CD14-positive monocyte (primary cell): ENCODE data around the gene OARD1. TPM values are rescaled to one million over a fixed set of nuclear protein-coding genes. Genes with fewer than 3 reads are reported as not detected.

Experiments
- DNase-seq, 3 donors: peaks; one replicate each; pipeline ENCODE4 v3.0.0-alpha.2; 2011 to 2022
- H2AFZ ChIP-seq: 2 replicates; pipeline ENCODE4 v1.6.0; 2012; ENCODE audit warnings: mild to moderate bottlenecking, low read depth, low read length, inconsistent platforms; ENCODE audit not compliant: insufficient read depth, poor library complexity, severe bottlenecking
- H3K27ac ChIP-seq, 2 donors: 1 replicate in 1 of 2; 2 replicates in 1 of 2; pipeline ENCODE4 v1.5.1; 2012 to 2013; ENCODE audit warnings: low read length in 2 of 2, control low read depth in 1 of 2, inconsistent platforms in 1 of 2, low read depth in 1 of 2, mild to moderate bottlenecking in 1 of 2
- H3K27me3 ChIP-seq, 2 donors: one replicate each; pipeline versions ENCODE4 v1.6.0 to v1.6.1; 2011 to 2013; ENCODE audit warnings: low read length in 2 of 2; ENCODE audit not compliant: control insufficient read depth in 2 of 2, insufficient read depth in 2 of 2
- H3K36me3 ChIP-seq, 2 donors: replicated peaks in 1 of 2; 1 replicate in 1 of 2; 2 replicates in 1 of 2; pipeline versions ENCODE4 v1.5.1 to v1.6.1; 2012 to 2013; ENCODE audit warnings: low read length in 2 of 2, control low read depth in 1 of 2, inconsistent platforms in 1 of 2, mild to moderate bottlenecking in 1 of 2; ENCODE audit not compliant: insufficient read depth in 2 of 2, control insufficient read depth in 1 of 2
- H3K4me1 ChIP-seq, 2 donors: 1 replicate in 1 of 2; 2 replicates in 1 of 2; pipeline versions ENCODE4 v1.5.1 to v1.6.1; 2012 to 2013; ENCODE audit warnings: low read length in 2 of 2, control low read depth in 1 of 2, inconsistent platforms in 1 of 2, mild to moderate bottlenecking in 1 of 2, moderate library complexity in 1 of 2; ENCODE audit not compliant: insufficient read depth in 2 of 2, control insufficient read depth in 1 of 2
- H3K4me2 ChIP-seq: replicated peaks from 2 replicates; pipeline ENCODE3; 2012; ENCODE audit warnings: low read length, moderate library complexity, mild to moderate bottlenecking; ENCODE audit not compliant: poor library complexity, severe bottlenecking; ENCODE audit errors: extremely low read depth
- H3K4me3 ChIP-seq, 3 experiments: fragments of 200-600 bp in 1 of 3; sonication (generic) in 1 of 3; replicated peaks in 1 of 3; 1 replicate in 2 of 3; 2 replicates in 1 of 3; pipeline ENCODE4 v1.5.1; 2011 to 2013; ENCODE audit warnings: low read length in 3 of 3, mild to moderate bottlenecking in 3 of 3, control low read depth in 2 of 3, low read depth in 2 of 3, inconsistent platforms in 1 of 3, moderate library complexity in 1 of 3
- H3K79me2 ChIP-seq: 2 replicates; pipeline ENCODE4 v1.6.0; 2012; ENCODE audit warnings: mild to moderate bottlenecking, control low read depth, inconsistent platforms, low read length, moderate library complexity; ENCODE audit not compliant: insufficient read depth
- H3K9ac ChIP-seq: 2 replicates; pipeline ENCODE4 v1.6.0; 2017; ENCODE audit warnings: low read length, mild to moderate bottlenecking; ENCODE audit not compliant: insufficient read depth, poor library complexity, severe bottlenecking
- H3K9me3 ChIP-seq, 2 donors: replicated peaks in 1 of 2; 1 replicate in 1 of 2; 2 replicates in 1 of 2; pipeline versions ENCODE4 v1.5.1 to v1.6.1; 2012 to 2013; ENCODE audit warnings: low read length in 2 of 2, control low read depth in 1 of 2; ENCODE audit not compliant: control insufficient read depth in 1 of 2, insufficient read depth in 1 of 2
- H4K20me1 ChIP-seq: 2 replicates; pipeline ENCODE4 v1.6.0; 2012; ENCODE audit warnings: mild to moderate bottlenecking, low read length, control low read depth, moderate library complexity; ENCODE audit not compliant: insufficient read depth
- H3K27ac Mint-ChIP-seq, 7 donors: one replicate each; pipeline ENCODE4 v1.8.0; 2020; ENCODE audit warnings: mild to moderate bottlenecking in 7 of 7, mixed read lengths in 7 of 7, moderate library complexity in 6 of 7, inconsistent platforms in 2 of 7
- H3K27me3 Mint-ChIP-seq, 3 donors: one replicate each; pipeline ENCODE4 v1.8.0; 2021 to 2022; ENCODE audit warnings: low read depth in 3 of 3, mild to moderate bottlenecking in 3 of 3, mixed read lengths in 3 of 3, moderate library complexity in 3 of 3, inconsistent platforms in 1 of 3
- H3K36me3 Mint-ChIP-seq, 2 donors: one replicate each; pipeline ENCODE4 v1.8.0; 2020; ENCODE audit warnings: mixed read lengths in 2 of 2, inconsistent platforms in 1 of 2, mild to moderate bottlenecking in 1 of 2
- H3K4me1 Mint-ChIP-seq: one replicate; pipeline ENCODE4 v1.8.0; 2020; ENCODE audit warnings: mild to moderate bottlenecking, mixed read lengths
- H3K4me3 Mint-ChIP-seq, 2 donors: one replicate each; pipeline ENCODE4 v1.8.0; 2020; ENCODE audit warnings: mild to moderate bottlenecking in 2 of 2, mixed read lengths in 2 of 2, moderate library complexity in 1 of 2
- H3K9me3 Mint-ChIP-seq, 7 donors: one replicate each; pipeline ENCODE4 v1.8.0; 2020 to 2022; ENCODE audit warnings: mixed read lengths in 7 of 7, mild to moderate bottlenecking in 6 of 7, moderate library complexity in 6 of 7, inconsistent platforms in 2 of 7
- WGBS: methylation state at CpG from one replicate; pipeline ENCODE4 v1.1.5; 2013; ENCODE audit warnings: missing lambda C conversion rate; ENCODE audit not compliant: insufficient coverage; 5-methylcytosine and 5-hydroxymethylcytosine counted together
- intact Hi-C, 2 donors: fragments of 100-400 bp; cut with micrococcal nuclease; formaldehyde crosslinking; loops; one replicate each; pipeline versions ENCODE4 v1.15.0 to v1.15.1; 2023
- polyA plus RNA-seq, 3 donors: library from polyadenylated mRNA; depleted of rRNA in 1 of 3; unstranded in 2 of 3; stranded (reverse) in 1 of 3; fragments of 300-500 nt in 2 of 3; fragments of >200 nt in 1 of 3; fragmentation: Illumina TruSeq in 2 of 3; gene quantifications; 1 replicate in 2 of 3; 2 replicates in 1 of 3; pipeline ENCODE4 v1.2.3, GENCODE V29; 2012 to 2021
- TF ChIP-seq, protein P1 (sequence below): fragments of 200-600 bp; IDR thresholded peaks from one replicate; pipeline ENCODE4 v1.8.0; 2022; ENCODE audit warnings: antibody characterized with exemption, mild to moderate bottlenecking

The OARD1 gene
- polyA plus RNA-seq, 3 donors = 6.5 to 23.6 (median 16.8) TPM

DNA sequence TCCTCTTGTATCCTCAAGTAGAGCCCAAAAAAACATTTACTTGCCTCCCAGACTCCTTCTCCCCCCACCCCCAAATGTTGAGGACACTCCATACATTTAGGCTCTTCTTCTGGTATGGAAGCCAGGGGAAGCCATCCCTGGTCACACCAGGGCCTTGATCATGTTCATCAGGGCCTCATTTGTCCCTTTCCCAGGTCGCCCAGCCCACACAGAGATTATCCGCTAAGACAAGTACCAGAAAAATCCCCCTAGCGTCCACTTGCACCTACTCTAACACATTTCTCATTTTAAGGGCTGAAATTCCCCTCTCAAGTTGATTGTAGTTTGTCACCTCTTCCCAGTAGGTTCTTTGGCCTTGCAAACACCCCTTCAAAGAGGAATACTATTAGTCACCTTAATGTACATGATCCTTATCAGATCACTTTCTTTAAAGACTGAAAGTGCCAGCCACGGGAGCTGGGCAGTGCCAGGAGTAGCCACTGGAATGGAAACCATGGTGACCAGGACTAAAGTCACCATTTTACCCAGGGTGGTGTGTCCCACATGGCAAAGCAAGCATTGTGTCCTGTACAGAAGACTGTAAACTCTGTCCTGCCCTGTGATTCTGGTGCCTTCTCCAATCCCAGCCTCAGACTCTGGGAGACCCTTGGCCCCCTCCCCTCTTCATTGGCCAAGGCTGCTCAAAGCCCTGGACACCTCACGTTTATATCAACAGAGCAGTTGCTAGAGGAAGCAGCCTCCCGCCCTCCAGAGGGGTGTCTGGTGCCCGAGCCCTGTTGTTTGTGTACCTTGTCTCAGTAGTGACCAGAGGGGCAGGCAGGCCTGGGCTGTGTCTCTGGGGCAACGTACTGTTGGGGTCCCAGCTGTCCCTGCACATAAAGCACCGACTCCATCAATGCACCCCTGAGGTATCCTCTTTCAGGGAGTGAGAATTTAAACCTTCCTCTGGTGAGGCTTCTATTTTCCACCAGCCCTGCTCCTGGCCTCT is 24.1 kb downstream of the OARD1 start:
- peaks cover 16% of the 10 kb centered on the region for H3K4me1 Mint-ChIP-seq
- H3K4me3 Mint-ChIP-seq = no peak overlapping the region
- WGBS = 93% methylated on average over 6 of the region's 9 CpGs
- H3K27me3 Mint-ChIP-seq = peaks cover 0 to 4% (median 0%) of the 10 kb centered on the region in 3 donors
- H3K27ac ChIP-seq = no peak overlapping the region
- no peaks in the 10 kb centered on the region for H4K20me1 ChIP-seq
- peaks cover 2 to 4% of the 10 kb centered on the region in 2 donors for H3K36me3 Mint-ChIP-seq
- H3K27me3 ChIP-seq = no peaks in the 10 kb centered on the region
- H3K27ac Mint-ChIP-seq = no peak overlapping the region
- no peak overlapping the region for H3K4me3 ChIP-seq
- no peak overlapping the region for H3K4me2 ChIP-seq
- H2AFZ ChIP-seq = no peak overlapping the region
- H3K9ac ChIP-seq = no peak overlapping the region
- intact Hi-C loops = no loop called here
- no peaks in the 10 kb centered on the region for H3K9me3 ChIP-seq
- no peaks in the 10 kb centered on the region for H3K79me2 ChIP-seq
- TF ChIP-seq, protein P1, sequence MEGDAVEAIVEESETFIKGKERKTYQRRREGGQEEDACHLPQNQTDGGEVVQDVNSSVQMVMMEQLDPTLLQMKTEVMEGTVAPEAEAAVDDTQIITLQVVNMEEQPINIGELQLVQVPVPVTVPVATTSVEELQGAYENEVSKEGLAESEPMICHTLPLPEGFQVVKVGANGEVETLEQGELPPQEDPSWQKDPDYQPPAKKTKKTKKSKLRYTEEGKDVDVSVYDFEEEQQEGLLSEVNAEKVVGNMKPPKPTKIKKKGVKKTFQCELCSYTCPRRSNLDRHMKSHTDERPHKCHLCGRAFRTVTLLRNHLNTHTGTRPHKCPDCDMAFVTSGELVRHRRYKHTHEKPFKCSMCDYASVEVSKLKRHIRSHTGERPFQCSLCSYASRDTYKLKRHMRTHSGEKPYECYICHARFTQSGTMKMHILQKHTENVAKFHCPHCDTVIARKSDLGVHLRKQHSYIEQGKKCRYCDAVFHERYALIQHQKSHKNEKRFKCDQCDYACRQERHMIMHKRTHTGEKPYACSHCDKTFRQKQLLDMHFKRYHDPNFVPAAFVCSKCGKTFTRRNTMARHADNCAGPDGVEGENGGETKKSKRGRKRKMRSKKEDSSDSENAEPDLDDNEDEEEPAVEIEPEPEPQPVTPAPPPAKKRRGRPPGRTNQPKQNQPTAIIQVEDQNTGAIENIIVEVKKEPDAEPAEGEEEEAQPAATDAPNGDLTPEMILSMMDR = no peak
- DNase-seq = no peak
- H3K9me3 Mint-ChIP-seq = peaks cover 0 to 2% (median 0%) of the 10 kb centered on the region in 7 donors
- peaks cover 19% of the 10 kb centered on the region in 2 donors for H3K4me1 ChIP-seq
- H3K36me3 ChIP-seq = no peaks in the 10 kb centered on the region

DNA sequence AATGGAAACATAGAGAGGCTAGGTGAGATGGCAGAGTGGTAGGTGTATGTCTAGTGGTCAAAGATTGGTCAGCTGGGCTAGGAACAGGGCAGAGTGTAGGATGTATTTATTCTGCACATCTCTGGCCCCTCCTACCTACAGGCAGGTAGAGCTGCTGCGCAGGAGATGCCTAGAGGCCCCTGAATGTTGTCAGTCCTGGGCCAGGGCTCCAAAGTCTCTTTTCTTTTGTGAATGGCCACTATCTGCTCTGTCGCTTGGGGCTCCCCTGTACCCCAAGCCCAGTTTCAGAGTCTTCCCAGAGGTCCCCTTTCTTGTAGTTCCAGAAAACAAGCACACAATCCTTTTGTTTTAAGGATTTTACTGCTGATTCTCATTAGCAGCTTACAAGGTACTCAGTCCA is 24.9 kb downstream of the OARD1 start:
- TF ChIP-seq, protein P1 = no peak
- Histone ChIP-seq H3K27ac (no peak overlapping the region), H3K4me2 (no peak overlapping the region), H4K20me1 (no peaks in the 10 kb centered on the region), H3K4me3 (no peak overlapping the region), H3K9me3 (no peaks in the 10 kb centered on the region), H3K79me2 (no peaks in the 10 kb centered on the region), H3K36me3 (no peaks in the 10 kb centered on the region), H3K9ac (no peak overlapping the region), H3K4me1 (peaks cover 15% of the 10 kb centered on the region in 2 donors), H3K27me3 (no peaks in the 10 kb centered on the region), H2AFZ (no peak overlapping the region)
- Mint-ChIP-seq H3K4me1 (peaks cover 12% of the 10 kb centered on the region), H3K4me3 (no peak overlapping the region), H3K36me3 (peaks cover 2 to 4% of the 10 kb centered on the region in 2 donors), H3K9me3 (no peaks in the 10 kb centered on the region), H3K27me3 (peaks cover 0 to 4% (median 0%) of the 10 kb centered on the region in 3 donors), H3K27ac (no peak overlapping the region)
- no peak for DNase-seq
- intact Hi-C loops = no loop called here
- WGBS = 93% methylated on average over 2 of the region's 2 CpGs
